ENCODE data around the gene VWA3B.

DNA sequence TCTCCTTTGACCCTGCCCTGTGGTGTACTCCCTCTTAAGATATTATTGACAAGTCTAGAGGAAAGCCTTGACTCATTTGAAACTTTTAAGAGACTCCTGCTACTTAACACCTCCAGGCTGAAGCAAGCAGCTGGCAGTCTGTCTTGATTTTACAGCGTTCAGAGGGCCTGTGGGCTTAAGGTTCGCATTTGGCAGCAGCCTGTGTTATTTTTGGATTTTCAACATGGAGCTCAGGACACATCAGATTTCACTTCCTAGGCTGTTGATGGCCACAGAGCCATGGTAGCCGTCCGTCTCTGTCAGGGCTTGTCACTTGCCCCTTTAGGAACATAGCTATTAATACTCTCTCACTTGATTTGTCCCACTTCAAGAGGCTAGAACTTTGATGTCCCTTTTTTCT is 73.6 kb downstream of the VWA3B start:
- TF ChIP-seq, protein P1, sequence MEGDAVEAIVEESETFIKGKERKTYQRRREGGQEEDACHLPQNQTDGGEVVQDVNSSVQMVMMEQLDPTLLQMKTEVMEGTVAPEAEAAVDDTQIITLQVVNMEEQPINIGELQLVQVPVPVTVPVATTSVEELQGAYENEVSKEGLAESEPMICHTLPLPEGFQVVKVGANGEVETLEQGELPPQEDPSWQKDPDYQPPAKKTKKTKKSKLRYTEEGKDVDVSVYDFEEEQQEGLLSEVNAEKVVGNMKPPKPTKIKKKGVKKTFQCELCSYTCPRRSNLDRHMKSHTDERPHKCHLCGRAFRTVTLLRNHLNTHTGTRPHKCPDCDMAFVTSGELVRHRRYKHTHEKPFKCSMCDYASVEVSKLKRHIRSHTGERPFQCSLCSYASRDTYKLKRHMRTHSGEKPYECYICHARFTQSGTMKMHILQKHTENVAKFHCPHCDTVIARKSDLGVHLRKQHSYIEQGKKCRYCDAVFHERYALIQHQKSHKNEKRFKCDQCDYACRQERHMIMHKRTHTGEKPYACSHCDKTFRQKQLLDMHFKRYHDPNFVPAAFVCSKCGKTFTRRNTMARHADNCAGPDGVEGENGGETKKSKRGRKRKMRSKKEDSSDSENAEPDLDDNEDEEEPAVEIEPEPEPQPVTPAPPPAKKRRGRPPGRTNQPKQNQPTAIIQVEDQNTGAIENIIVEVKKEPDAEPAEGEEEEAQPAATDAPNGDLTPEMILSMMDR (IDR thresholded peaks at IDR 0.05) = no peak
- no peak for TF ChIP-seq POLR2A (IDR thresholded peaks at IDR 0.05)
